GM10847 (cell line): ENCODE measurements around the gene FCGBP.

Experiments
- POLR2A ChIP-seq: IDR thresholded peaks from 2 replicates; pipeline ENCODE4 v1.6.1; 2011; ENCODE audit not compliant: insufficient read length; ENCODE audit errors: extremely low read depth

Gene FCGBP

DNA sequence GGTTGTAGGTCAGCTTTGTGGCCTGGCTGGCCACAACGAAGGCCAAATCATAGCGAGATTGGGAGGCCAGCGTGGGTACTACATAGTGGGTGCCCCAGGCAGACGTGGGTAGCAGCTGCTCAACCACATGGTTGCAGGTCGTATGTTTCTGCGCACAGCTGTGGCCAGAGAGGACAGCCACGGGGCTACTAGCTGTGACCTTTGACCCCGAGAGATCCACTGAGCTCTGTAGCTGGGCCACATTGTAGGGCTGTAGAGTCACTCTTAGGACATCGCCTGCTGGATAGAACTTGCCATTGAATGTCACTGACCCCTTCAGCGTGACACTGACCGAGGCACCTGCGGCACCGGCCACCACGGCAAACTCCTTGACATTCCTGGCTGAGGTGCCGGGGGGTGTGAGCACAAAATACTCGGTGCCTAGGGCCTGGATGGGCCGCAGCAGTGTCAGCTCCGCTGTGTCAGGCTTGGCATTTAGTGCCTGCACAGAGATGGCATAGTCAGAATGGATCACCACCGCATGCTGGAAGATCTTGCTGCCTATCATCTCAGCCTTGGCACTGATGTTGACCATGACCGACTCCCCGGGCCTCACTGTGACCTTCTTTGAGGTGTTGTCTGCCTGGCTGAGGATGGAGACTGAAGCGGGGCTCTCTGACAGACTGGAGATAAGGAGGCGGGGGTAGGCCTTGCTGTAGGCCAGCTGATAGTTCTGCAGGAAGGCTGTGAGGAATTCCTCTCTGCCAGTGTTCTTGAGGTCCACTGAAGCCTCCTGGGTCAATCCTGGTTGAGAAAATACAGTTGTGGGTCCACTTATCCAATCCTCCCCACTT is 6.7 kb downstream of the FCGBP start:
- TF ChIP-seq POLR2A = no peak

DNA sequence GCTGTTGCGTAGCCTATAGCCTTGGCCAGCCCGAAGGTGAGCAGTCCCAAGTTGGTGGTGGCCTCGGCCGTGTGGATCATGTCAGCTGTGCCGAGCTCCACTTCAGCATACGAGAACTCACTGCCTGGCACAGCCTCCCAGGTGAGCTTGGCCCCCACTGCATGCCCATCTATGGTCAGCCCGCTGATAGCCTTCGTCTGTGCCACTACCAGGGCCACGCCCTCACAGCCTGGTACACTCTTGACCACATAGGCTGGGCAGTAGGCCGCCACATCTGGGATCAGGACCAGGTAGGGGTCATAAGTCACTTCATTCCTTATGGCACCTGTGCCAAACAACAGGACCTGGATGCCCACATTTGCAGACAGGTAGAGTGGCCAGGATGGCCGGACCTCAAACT is 7.4 kb downstream of the FCGBP start:
- TF ChIP-seq POLR2A = no peak

DNA sequence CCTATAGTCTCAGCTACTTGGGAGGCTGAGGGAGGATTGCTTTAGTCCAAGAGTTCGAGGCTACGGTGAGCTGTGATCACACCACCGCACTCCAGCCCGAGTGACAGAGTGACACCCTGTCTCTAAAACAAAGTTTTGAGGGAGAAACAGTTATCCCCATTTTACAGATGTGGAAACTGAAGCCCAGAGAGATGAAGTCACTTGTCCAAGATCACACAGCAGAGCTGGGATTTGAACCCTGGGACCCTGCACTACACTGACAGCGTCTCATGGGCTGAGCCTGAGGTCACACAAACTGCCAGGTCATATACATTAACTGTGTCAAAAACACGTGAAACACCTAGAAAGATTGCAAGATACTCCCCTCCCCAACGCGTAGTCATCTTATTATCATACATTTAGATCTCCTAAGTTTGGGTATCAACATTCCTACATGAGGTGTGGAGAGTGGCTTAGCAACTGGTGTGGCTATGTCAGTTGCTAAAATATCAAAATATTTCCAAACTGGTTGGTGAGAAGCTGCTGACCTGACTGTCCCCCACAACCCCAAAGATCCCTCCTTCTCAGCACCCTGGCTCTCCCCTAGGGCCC is 8.2 kb downstream of the FCGBP start:
- no peak for TF ChIP-seq POLR2A

DNA sequence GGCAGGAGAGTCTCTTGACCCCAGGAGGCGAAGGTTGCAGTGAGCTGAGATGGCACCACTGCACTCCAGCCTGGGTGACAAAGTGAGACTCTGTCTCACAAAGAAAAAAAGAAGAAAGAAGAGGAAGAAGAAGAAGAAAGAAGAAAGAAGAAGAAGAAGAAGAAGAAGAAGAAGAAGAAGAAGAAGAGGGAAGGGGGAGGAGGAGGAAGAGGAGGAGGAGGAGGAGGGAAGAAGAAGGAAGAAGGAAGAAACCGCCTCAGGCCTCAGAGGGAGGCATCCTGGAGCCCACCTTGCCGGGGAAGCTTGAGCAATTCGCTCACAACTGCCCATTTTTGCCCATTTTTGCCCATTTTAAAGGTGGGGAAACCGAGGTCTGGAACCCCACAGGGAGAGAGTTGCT is 9.5 kb downstream of the FCGBP start:
- TF ChIP-seq POLR2A = no peak

DNA sequence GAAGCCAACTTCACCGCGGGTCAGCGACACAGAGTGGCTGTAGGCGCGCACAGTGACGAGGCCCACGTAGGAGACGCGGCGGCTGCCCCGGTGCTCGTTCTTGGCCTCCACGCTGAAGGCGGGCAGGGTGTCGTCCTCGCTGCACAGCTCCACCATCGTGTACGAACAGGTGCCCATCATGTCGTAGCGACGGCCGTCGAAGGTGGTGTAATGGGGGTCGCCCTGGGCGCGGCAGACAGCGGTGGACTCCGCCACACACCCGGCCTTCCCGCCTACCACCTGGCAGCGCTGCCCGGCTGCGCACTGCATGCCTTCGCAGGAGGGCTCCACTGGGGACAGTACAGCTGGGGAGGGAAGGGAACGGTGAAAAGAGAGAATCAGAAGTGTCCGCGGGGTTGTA is 10.0 kb downstream of the FCGBP start:
- no peak for TF ChIP-seq POLR2A

DNA sequence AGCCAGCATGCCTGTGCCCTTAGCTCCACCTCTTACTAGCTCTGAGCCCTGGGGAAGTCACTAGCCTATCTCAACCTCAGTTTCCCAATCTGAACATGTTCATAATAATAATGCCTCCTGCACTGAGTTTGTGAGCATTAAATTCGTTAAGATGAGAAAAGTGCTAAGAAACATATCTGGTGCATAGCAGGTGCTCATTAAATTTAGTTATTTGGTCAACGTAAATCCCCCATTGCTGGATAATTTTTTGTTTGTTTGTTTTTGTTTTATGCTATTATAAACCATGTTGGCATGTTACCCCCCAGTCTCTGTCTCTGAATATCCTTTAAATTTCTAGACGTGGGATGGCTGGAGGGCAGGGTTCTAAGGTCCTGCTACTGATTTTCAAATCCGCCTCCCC is 10.6 kb downstream of the FCGBP start:
- TF ChIP-seq POLR2A = no peak

DNA sequence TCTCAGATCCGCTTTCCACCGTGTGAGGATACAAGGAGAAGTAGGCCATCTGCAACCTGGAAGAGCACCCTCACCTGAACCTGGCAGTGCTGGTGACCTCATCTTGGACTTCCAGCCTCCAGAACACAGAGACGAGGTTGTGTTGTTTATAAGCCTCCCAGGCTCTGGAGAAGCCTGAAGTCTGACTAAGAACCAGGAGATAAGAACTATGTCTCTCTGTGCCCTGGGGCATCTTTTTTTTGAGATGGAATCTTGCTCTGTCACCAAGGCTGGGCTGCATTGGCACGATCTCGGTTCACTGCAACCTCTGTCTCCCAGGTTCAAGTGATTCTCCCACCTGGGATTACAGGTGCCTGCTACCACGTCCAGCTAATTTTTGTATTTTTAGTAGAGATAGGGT is 14.5 kb downstream of the FCGBP start:
- no peak for TF ChIP-seq POLR2A

DNA sequence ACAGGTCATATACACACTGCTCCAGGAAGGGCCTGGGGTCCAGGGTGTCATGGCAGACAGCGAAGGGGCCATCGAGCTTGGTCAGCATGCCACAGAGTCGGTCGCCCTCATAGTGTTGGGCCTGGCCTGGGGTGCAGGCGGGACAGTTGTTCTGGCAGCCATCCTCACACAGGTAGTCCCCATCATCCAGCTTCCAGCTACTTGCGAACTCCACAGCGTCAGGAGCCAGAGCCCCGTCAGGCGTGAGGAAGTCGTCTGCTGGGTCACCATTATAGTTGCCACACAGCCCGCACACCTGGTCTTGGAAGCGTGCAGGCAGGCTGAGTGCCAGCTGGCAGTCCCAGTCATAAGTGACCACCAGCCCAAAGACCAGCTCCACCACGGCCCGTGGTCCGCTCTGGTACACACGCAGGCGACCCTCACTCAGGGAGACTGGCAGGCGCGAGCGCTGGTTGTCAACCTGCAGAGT is 16.2 kb downstream of the FCGBP start:
- TF ChIP-seq POLR2A = no peak

DNA sequence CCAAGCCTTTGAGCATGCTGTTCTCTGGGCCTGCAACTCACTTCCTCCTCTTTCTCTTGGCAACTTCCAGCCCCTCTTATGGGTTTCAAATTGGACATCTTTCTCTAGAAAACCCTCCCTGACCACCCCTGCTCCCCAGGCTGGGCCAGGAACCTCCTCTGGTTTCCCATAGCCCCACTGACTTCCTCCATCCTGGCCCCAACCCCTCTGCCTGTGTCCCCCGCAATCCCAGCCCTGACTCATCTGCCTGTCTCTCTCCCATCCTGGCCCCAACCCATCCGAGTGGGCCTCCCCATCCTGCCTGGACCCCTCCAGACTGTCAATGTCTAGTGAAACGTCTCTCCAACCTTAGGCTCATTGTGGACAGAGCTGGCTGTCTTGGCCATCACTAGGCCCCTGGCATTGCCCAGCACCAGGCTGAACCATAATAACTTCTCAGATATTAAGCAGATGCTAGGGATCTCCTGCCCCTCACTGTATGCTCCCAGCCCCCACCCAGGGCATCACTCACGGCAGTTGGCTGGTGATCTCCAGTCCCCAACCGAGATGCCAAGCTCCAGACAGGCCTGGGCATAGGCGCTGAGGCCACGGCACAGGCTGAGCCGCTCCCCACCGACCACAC is 16.8 kb downstream of the FCGBP start:
- no peak for TF ChIP-seq POLR2A

DNA sequence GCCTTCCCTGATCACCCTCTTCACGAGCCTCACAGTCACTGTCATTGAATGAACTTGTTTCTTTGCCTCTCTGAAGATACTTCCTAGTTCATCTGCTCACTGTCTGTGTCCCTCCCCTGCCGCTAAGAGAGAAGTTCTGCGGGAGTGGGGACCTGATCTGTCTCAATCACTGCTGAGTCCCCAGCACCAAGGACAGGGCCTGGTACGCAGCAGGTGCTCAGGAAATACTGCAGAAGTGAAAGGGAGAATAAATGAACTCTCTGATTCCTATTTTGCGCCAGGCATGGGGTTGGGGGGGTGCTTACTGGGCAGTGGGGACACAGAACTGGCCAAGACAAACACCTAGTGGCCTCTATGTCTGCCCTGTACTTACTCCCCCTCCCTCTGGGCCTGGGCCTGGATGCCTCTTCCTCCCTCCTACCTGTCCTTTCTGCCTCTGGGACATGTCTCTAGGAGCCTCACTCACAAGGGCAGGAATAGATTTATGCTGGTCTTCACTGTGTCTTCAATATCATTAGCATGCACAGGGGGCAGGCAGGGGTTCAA is 17.5 kb downstream of the FCGBP start:
- no peak for TF ChIP-seq POLR2A

DNA sequence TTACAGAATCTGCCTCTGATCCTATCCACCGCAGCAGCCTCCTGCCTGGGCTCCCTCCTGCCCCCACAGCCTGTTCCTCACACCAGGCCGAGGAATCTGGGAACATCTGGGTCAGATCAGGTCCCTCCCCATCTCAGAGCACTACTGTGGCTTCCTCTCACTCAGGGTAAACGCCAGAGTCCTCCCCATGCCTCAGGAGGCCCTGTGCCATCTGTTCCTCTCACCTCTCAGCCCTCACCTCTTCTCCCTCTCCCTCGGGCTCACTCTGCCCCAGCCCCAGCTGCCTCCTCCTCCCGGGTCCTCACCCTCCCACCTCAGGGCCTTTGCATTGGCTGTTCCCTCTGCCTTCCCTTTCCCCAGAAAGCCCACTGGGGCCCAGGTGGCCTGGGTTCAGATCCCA is 18.2 kb downstream of the FCGBP start:
- TF ChIP-seq POLR2A = no peak

DNA sequence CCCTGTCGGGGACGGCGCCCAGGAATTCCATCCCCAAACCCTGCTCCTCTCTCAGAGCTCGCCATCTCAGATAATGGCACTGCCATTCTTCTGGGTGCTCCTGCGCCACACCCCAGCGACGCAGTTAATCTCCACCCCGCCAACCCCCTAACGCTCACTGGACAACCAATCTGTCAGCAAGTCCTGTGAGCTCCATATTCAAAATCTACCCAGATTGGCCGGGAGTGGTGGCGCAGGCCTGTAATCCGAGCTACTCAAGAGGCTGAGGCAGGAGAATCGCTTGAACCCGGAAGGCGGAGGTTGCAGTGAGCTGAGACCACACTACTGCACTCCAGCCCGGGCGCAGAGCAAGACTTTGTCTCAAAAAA is 18.6 kb downstream of the FCGBP start:
- TF ChIP-seq POLR2A = no peak

DNA sequence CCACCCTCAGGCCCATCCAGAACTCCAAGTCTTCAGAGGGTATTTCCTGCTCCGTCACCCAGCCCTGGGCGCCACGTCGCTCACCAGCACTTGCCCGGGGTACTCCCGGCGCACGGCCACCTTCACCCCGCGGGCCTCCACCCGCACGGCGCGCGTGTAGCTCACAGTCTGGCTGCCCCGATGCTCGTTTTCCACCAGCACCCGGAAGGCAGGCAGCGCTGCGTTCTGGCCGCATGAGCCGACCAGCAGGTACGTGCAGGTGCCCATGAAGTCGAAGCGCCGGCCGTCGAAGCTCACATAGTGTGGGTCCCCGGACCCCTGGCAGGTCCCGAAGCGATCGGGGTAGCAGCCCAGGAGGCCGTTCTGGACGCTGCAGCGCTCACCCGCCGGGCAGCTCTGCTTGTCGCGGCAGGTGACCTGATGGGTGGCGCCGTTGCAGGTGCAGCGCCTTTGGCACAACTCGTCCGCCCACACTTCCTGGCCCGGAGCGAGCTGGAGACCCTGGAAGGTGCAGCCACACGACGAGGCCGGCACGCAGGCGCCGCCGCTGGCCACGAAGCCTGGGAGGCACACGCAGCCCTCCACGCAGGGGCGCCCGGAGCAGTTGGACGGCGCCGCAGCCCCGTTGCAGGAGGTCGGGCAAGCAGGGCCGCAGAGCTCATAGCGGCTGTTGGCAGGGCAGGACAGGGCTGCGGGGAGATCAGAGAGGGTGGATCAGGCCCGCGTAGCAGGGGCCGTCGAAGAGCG is 19.2 kb downstream of the FCGBP start:
- no peak for TF ChIP-seq POLR2A

DNA sequence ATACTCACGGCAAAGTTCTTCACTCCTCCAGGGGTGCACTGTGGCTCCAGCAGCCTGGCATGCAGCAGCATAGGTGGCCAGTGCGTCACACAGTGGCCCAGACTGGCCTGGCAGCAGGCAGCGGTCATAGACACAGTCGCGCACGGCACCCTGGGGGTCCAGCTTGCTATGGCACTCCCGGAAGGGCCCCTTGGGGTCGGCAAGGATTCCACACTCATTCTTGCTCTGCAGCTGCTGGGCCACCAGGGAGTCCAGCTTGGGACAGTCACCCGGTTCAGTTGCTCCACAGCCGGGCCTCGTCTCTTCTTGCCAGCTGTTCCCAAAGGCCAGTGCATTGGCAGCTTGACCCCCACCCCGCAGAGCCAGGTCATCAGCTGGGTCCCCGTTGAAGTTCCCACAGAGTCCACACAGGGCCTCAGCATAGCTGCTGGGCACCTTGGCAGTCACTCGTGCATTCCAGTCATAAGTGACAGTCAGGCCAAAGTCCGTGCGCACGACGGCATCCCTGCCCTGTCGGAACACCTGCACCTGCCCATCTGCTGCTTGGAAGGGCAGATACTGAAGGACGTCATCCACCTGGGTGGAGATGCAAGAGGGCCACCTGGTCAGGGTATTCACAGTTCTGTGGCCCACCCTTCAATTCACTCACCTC is 20.6 kb downstream of the FCGBP start:
- no peak for TF ChIP-seq POLR2A

DNA sequence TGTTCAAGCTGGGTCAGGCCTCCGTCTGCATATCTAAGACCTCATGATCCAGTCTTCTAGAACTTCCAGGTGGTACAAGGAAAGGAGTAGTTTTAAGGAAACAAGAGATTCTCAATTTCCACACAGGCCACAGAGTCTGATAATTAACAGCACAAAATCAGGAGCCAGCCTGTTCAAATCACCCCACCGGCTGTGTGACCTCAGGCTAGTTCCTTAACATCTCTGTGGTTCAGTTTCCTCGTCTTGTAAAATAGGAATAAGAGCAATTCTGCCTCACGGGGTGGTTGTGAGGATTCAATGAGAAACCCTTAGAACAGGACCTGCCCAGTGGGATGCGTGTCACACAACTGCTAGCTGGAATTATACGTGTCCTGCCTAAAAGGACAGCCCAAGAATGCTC is 25.6 kb downstream of the FCGBP start:
- TF ChIP-seq POLR2A = no peak

DNA sequence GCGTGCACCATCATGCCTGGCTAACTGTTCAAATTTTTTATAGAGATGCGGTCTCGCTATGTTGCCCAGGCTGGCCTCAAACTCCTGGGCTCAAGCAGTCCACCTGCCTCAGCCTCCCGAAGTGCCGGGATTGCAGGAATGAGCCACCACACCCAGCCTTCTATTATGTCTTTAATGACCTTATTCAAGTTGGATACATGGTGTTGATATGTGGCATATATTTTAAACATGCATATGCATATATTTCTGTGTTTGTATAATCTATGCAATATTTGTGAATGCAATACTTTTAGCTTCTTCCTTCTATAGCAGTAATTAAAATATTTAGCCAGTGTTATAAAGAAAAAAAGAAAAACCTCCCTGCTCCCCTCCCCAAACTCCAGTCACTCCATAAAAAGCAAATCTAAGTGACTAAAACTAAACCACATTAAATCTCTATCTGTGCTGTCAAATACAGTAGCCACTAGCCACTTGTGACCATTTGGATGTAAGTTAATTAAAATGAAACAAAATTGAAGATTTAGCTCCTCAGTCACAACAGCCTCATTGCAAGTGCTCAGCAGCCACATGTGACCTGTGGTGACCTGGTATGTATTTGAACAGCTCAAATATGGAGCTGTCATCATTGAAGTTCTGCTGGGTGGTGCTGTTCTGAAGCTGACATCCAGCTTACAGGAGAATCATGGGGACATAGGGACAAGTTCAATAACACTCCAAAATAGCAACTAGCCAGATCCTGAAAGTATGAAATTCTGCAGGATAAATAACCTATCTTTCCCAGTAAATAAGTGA is 27.4 kb downstream of the FCGBP start:
- no peak for TF ChIP-seq POLR2A
